Endothelial cell of umbilical vein (primary cell): ENCODE results near the gene TSPOAP1. TPM values are rescaled to one million over a fixed set of nuclear protein-coding genes. Genes with fewer than 3 reads are reported as not detected.

ENCODE experiments used
- BruUV-seq: library from RNA; stranded (reverse); fragments of 400-500 nt; replicated peaks from 2 replicates; lab custom pipeline; 2021; lab: Mats Ljungman, UMichigan
- CTCF ChIA-PET: fragments of 300-600, 350-600 bp; sonication (Branson Sonifier 250); formaldehyde crosslinking; loops from one replicate; lab custom pipeline; 2021; ENCODE audit warnings: antibody characterized with exemption, inconsistent platforms; lab: Charles Lee
- POLR2A ChIA-PET: fragments of 300-600, 350-600 bp; sonication (Branson Sonifier 250); formaldehyde crosslinking; loops from one replicate; lab custom pipeline; 2021; ENCODE audit warnings: antibody characterized with exemption, inconsistent platforms; lab: Charles Lee
- DNase-seq: peaks from one replicate; pipeline ENCODE4 v3.0.0-alpha.2; 2011; ENCODE audit warnings: low read depth, low spot score
- FAIRE-seq: peaks from 2 replicates; lab custom pipeline; 2011; peaks lifted over from hg19 to GRCh38; lab: Jason Lieb, UNC
- H2AFZ ChIP-seq: 2 replicates; pipeline ENCODE4 v1.6.0; 2012; ENCODE audit warnings: low read depth, low read length, control low read depth, inconsistent platforms
- H3K27ac ChIP-seq: 2 replicates; pipeline ENCODE4 v1.5.1; 2011; ENCODE audit warnings: low read depth, mild to moderate bottlenecking, control low read depth, low read length, moderate library complexity; ENCODE audit not compliant: insufficient read depth
- H3K27me3 ChIP-seq, 2 experiments: 2 replicates each; pipeline versions ENCODE4 v1.6.0 to v1.6.1; 2011; ENCODE audit warnings: low read length in 2 of 2, mixed read lengths in 1 of 2; ENCODE audit not compliant: control insufficient read depth in 2 of 2, insufficient read depth in 2 of 2
- H3K36me3 ChIP-seq, 2 experiments: 2 replicates in 1 of 2; 3 replicates in 1 of 2; pipeline ENCODE4 v1.5.1; 2011; ENCODE audit warnings: low read length in 2 of 2, mild to moderate bottlenecking in 1 of 2, moderate library complexity in 1 of 2; ENCODE audit not compliant: control insufficient read depth in 2 of 2, insufficient read depth in 2 of 2; ENCODE audit errors: extremely low read depth in 1 of 2
- H3K4me1 ChIP-seq: 3 replicates; pipeline ENCODE4 v1.5.1; 2011; ENCODE audit warnings: mild to moderate bottlenecking, low read length; ENCODE audit not compliant: control insufficient read depth, insufficient read depth; ENCODE audit errors: extremely low read depth
- H3K4me2 ChIP-seq: 2 replicates; pipeline ENCODE4 v1.6.1; 2011; ENCODE audit warnings: low read length, control low read depth, mixed read lengths; ENCODE audit not compliant: insufficient read depth
- H3K4me3 ChIP-seq, 3 experiments: fragments of 200-600 bp in 1 of 3; sonication (generic), shearing (Covaris generic) in 1 of 3; replicated peaks in 1 of 3; 2 replicates each; pipeline ENCODE4 v1.5.1; 2011 to 2016; ENCODE audit warnings: control low read depth in 3 of 3, low read length in 3 of 3, mild to moderate bottlenecking in 2 of 3, inconsistent platforms in 1 of 3, low read depth in 1 of 3, moderate library complexity in 1 of 3; ENCODE audit not compliant: insufficient read depth in 1 of 3
- H3K79me2 ChIP-seq: 2 replicates; pipeline ENCODE4 v1.6.0; 2012; ENCODE audit warnings: low read length, inconsistent platforms; ENCODE audit not compliant: control insufficient read depth, insufficient read depth
- H3K9ac ChIP-seq: replicated peaks from 2 replicates; pipeline ENCODE3; 2011; ENCODE audit warnings: low read length, control low read depth; ENCODE audit not compliant: insufficient read depth; ENCODE audit errors: extremely low read depth
- H3K9me1 ChIP-seq: replicated peaks from 3 replicates; pipeline ENCODE4 v1.6.0; 2011; ENCODE audit warnings: mild to moderate bottlenecking, low read length; ENCODE audit not compliant: control insufficient read depth, insufficient read depth; ENCODE audit errors: extremely low read depth
- H3K9me3 ChIP-seq: replicated peaks from 2 replicates; pipeline ENCODE4 v1.5.1; 2012; ENCODE audit warnings: low read length, inconsistent platforms; ENCODE audit not compliant: control insufficient read depth, insufficient read depth
- H4K20me1 ChIP-seq: replicated peaks from 2 replicates; pipeline ENCODE3; 2011; ENCODE audit warnings: mild to moderate bottlenecking, low read length; ENCODE audit not compliant: control insufficient read depth, insufficient read depth; ENCODE audit errors: extremely low read depth
- CTCF ChIP-seq, 2 donors: IDR thresholded peaks; 1 replicate in 1 of 2; 2 replicates in 1 of 2; pipeline ENCODE4 v1.5.1; 2011; ENCODE audit warnings: low read length in 2 of 2, mild to moderate bottlenecking in 2 of 2, moderate library complexity in 2 of 2, control low read depth in 1 of 2, inconsistent platforms in 1 of 2, low read depth in 1 of 2; ENCODE audit not compliant: insufficient read depth in 1 of 2; ENCODE audit errors: extremely low read depth in 1 of 2
- EZH2 ChIP-seq: IDR thresholded peaks from 2 replicates; pipeline ENCODE4 v1.6.1; 2012; ENCODE audit warnings: borderline replicate concordance, low read depth, mild to moderate bottlenecking, moderate library complexity, low read length, inconsistent platforms; ENCODE audit not compliant: severe bottlenecking
- JUN ChIP-seq: IDR thresholded peaks from 2 replicates; pipeline ENCODE4 v1.6.1; 2011; ENCODE audit warnings: borderline replicate concordance, low read depth; ENCODE audit not compliant: insufficient read length, insufficient read depth
- MYC ChIP-seq: IDR thresholded peaks from one replicate; pipeline ENCODE4 v1.6.1; 2011; ENCODE audit warnings: mild to moderate bottlenecking, low read depth, low read length
- dilution Hi-C: fragments of 300-500 bp; cut with MboI; formaldehyde crosslinking; loops from one replicate; pipeline ENCODE4 v1.15.0; 2019; ENCODE audit warnings: low sequenced_read_pairs; ENCODE audit not compliant: extremely low pct_ligation_motif_present
- intact Hi-C: fragments of 100-400 bp; cut with micrococcal nuclease; formaldehyde crosslinking; loops from one replicate; pipeline ENCODE4 v1.10.0; 2022
- polyA plus RNA-seq, 4 experiments: library from polyadenylated mRNA; depleted of rRNA in 3 of 4; stranded (reverse) in 3 of 4; unstranded in 1 of 4; fragments of >200 nt; gene quantifications; 2 replicates each; pipeline versions ENCODE4 v1.2.1 to v1.2.3, GENCODE V29; 2011 to 2012; ENCODE audit warnings: missing spikeins in 1 of 4
- total RNA-seq: library from RNA; stranded (reverse); gene quantifications from 2 replicates; pipeline ENCODE4 v1.2.3, GENCODE V29; 2021

TSPOAP1 gene
- total and polyA plus RNA-seq, 2 donors (not counting 3 experiments of a cell fraction or from before 2014, with no cell fraction given), result not detected

GRCh38 chr17:58267347-58268324 is 61.0 kb downstream of the TSPOAP1 start:
- Histone ChIP-seq H4K20me1 (no peaks in the 10 kb centered on the region), H3K9me3 (no peaks in the 10 kb centered on the region), H3K9ac (no peak overlapping the region), H3K36me3 (no peaks in the 10 kb centered on the region), H3K27ac (no peak overlapping the region), H3K27me3 (peaks cover 2% of the 10 kb centered on the region in 2 experiments), H3K4me2 (no peak overlapping the region), H3K9me1 (no peaks in the 10 kb centered on the region), H3K4me1 (no peaks in the 10 kb centered on the region), H3K79me2 (no peaks in the 10 kb centered on the region), H3K4me3 (no peak overlapping the region), H2AFZ (no peak overlapping the region)
- ChIA-PET CTCF (interaction anchor here (1.0 kb wide), 1 partner anchor 41 kb away, joined by 3 read pairs; no protein-coding TSS in a partner anchor), POLR2A (no interaction called here)
- FAIRE-seq (no peak), DNase-seq (no peak)
- intact Hi-C loops (no loop called here), dilution Hi-C loops (no loop called here)
- no TSS peak for BruUV-seq
- TF ChIP-seq JUN, result no peak
- no peak for TF ChIP-seq CTCF (IDR thresholded peaks at IDR 0.05; ENCODE audit: extremely low read depth in 1 of 2, insufficient read depth in 1 of 2, low read depth in 1 of 2, low read length in 2 of 2)
- TF ChIP-seq EZH2, result no peak
- no peak for TF ChIP-seq MYC
